HL-60 (cell line): ENCODE measurements around the gene SGSH.

Experiments
- GABPA ChIP-seq: IDR thresholded peaks from 2 replicates; pipeline ENCODE4 v1.6.1; 2012; ENCODE audit warnings: low read depth
- POLR2AphosphoS5 ChIP-seq: IDR thresholded peaks from 2 replicates; pipeline ENCODE4 v1.6.1; 2012; ENCODE audit warnings: low read depth
- SPI1 ChIP-seq: IDR thresholded peaks from 2 replicates; pipeline ENCODE4 v1.6.1; 2012; ENCODE audit warnings: low read depth, mild to moderate bottlenecking, borderline replicate concordance
- TF ChIP-seq, protein P1 (sequence below): IDR thresholded peaks from one replicate; pipeline ENCODE4 v1.5.1; 2011; ENCODE audit warnings: low read length, control low read depth, inconsistent platforms; ENCODE audit not compliant: insufficient read depth
- TF ChIP-seq, protein P2 (sequence below): IDR thresholded peaks from 2 replicates; pipeline ENCODE4 v1.6.1; 2012; ENCODE audit warnings: low read depth; ENCODE audit not compliant: insufficient replicate concordance

DNA sequence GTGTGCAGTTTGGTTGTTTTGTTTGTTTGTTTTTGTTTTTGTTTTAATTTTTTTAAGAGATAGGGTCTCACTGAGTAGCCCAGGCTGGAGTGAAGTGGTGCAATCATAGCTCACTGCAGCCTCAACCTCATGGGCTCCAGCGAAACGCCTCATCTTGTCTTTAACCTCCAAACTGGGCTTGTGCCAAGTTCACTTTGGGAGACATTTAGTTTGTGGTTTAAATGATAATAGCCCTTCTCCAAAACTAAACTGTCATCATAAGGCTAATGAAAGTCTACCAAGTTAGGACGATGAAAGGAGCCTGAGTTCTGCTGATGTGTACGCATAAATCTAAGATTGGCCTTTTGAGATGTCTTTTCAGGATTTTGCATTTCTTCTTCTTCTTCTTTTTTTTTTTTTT is 56.8 kb downstream of the SGSH start:
- TF ChIP-seq, protein P1, sequence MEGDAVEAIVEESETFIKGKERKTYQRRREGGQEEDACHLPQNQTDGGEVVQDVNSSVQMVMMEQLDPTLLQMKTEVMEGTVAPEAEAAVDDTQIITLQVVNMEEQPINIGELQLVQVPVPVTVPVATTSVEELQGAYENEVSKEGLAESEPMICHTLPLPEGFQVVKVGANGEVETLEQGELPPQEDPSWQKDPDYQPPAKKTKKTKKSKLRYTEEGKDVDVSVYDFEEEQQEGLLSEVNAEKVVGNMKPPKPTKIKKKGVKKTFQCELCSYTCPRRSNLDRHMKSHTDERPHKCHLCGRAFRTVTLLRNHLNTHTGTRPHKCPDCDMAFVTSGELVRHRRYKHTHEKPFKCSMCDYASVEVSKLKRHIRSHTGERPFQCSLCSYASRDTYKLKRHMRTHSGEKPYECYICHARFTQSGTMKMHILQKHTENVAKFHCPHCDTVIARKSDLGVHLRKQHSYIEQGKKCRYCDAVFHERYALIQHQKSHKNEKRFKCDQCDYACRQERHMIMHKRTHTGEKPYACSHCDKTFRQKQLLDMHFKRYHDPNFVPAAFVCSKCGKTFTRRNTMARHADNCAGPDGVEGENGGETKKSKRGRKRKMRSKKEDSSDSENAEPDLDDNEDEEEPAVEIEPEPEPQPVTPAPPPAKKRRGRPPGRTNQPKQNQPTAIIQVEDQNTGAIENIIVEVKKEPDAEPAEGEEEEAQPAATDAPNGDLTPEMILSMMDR, result no peak
- TF ChIP-seq, protein P2, sequence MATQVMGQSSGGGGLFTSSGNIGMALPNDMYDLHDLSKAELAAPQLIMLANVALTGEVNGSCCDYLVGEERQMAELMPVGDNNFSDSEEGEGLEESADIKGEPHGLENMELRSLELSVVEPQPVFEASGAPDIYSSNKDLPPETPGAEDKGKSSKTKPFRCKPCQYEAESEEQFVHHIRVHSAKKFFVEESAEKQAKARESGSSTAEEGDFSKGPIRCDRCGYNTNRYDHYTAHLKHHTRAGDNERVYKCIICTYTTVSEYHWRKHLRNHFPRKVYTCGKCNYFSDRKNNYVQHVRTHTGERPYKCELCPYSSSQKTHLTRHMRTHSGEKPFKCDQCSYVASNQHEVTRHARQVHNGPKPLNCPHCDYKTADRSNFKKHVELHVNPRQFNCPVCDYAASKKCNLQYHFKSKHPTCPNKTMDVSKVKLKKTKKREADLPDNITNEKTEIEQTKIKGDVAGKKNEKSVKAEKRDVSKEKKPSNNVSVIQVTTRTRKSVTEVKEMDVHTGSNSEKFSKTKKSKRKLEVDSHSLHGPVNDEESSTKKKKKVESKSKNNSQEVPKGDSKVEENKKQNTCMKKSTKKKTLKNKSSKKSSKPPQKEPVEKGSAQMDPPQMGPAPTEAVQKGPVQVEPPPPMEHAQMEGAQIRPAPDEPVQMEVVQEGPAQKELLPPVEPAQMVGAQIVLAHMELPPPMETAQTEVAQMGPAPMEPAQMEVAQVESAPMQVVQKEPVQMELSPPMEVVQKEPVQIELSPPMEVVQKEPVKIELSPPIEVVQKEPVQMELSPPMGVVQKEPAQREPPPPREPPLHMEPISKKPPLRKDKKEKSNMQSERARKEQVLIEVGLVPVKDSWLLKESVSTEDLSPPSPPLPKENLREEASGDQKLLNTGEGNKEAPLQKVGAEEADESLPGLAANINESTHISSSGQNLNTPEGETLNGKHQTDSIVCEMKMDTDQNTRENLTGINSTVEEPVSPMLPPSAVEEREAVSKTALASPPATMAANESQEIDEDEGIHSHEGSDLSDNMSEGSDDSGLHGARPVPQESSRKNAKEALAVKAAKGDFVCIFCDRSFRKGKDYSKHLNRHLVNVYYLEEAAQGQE, result no peak
- TF ChIP-seq POLR2AphosphoS5, result no peak
- no peak for TF ChIP-seq GABPA
- TF ChIP-seq SPI1, result no peak
